ENCODE measurements around the gene HES3.

Gene HES3

GRCh38 chr1:6248932-6249738 is 5.2 kb downstream of the HES3 start:
- ATAC-seq: no peak
- peak overlapping the region; percentile 46 for H3K4me3 Mint-ChIP-seq
- no peaks in the 10 kb centered on the region for H3K36me3 Mint-ChIP-seq
- H3K27me3 Mint-ChIP-seq: peaks cover 67% of the 10 kb centered on the region
- no peak overlapping the region for H3K27ac Mint-ChIP-seq
- peaks cover 19% of the 10 kb centered on the region for H3K4me1 Mint-ChIP-seq
- no peaks in the 10 kb centered on the region for H3K9me3 Mint-ChIP-seq

- H3K27ac Mint-ChIP-seq: no peak overlapping the region
Measured at GRCh38 chr1:6249739-6250689, 6.0 kb downstream of the HES3 start.

GRCh38 chr1:6251233-6251632 is 7.3 kb downstream of the HES3 start:
- H3K36me3 Mint-ChIP-seq: no peaks in the 10 kb centered on the region
- peaks cover 52% of the 10 kb centered on the region for H3K27me3 Mint-ChIP-seq
- H3K9me3 Mint-ChIP-seq: no peaks in the 10 kb centered on the region
- no peak for ATAC-seq
- peaks cover 10% of the 10 kb centered on the region for H3K4me1 Mint-ChIP-seq
- H3K4me3 Mint-ChIP-seq: no peak overlapping the region
- H3K27ac Mint-ChIP-seq: no peak overlapping the region

More at GRCh38 chr1:6249739-6250689, 6.0 kb downstream of the HES3 start:
- ATAC-seq: no peak
- H3K36me3 Mint-ChIP-seq: no peaks in the 10 kb centered on the region
- H3K9me3 Mint-ChIP-seq: no peaks in the 10 kb centered on the region
- peaks cover 59% of the 10 kb centered on the region for H3K27me3 Mint-ChIP-seq
- no peak overlapping the region for H3K4me3 Mint-ChIP-seq
- peaks cover 12% of the 10 kb centered on the region for H3K4me1 Mint-ChIP-seq

- peaks cover 46% of the 10 kb centered on the region for H3K27me3 Mint-ChIP-seq
- no peak for ATAC-seq
- peaks cover 4% of the 10 kb centered on the region for H3K4me1 Mint-ChIP-seq
- H3K27ac Mint-ChIP-seq: no peak overlapping the region
- no peak overlapping the region for H3K4me3 Mint-ChIP-seq
- no peaks in the 10 kb centered on the region for H3K9me3 Mint-ChIP-seq
- no peaks in the 10 kb centered on the region for H3K36me3 Mint-ChIP-seq
Measured at GRCh38 chr1:6251681-6252373, 7.8 kb downstream of the HES3 start.

- H3K27ac Mint-ChIP-seq: no peak overlapping the region
- H3K4me3 Mint-ChIP-seq: no peak overlapping the region
- no peaks in the 10 kb centered on the region for H3K4me1 Mint-ChIP-seq
- no peaks in the 10 kb centered on the region for H3K9me3 Mint-ChIP-seq
- peaks cover 41% of the 10 kb centered on the region for H3K27me3 Mint-ChIP-seq
- no peak for ATAC-seq
- no peaks in the 10 kb centered on the region for H3K36me3 Mint-ChIP-seq
Measured at GRCh38 chr1:6252374-6252710, 8.4 kb downstream of the HES3 start.

- H3K27ac Mint-ChIP-seq: no peak overlapping the region
- H3K36me3 Mint-ChIP-seq: no peaks in the 10 kb centered on the region
- H3K27me3 Mint-ChIP-seq: peaks cover 31% of the 10 kb centered on the region
- H3K4me3 Mint-ChIP-seq: no peak overlapping the region
- H3K9me3 Mint-ChIP-seq: no peaks in the 10 kb centered on the region
- no peak for ATAC-seq
- H3K4me1 Mint-ChIP-seq: no peaks in the 10 kb centered on the region
Measured at GRCh38 chr1:6253380-6253779, 9.4 kb downstream of the HES3 start.

GRCh38 chr1:6254691-6255090 is 10.7 kb downstream of the HES3 start:
- H3K4me1 Mint-ChIP-seq: peaks cover 9% of the 10 kb centered on the region
- H3K27me3 Mint-ChIP-seq: peaks cover 32% of the 10 kb centered on the region
- no peak for ATAC-seq
- H3K9me3 Mint-ChIP-seq: no peaks in the 10 kb centered on the region
- H3K4me3 Mint-ChIP-seq: no peak overlapping the region
- H3K36me3 Mint-ChIP-seq: no peaks in the 10 kb centered on the region
- no peak overlapping the region for H3K27ac Mint-ChIP-seq

- no peaks in the 10 kb centered on the region for H3K9me3 Mint-ChIP-seq
- H3K27ac Mint-ChIP-seq: no peak overlapping the region
- peaks cover 14% of the 10 kb centered on the region for H3K4me1 Mint-ChIP-seq
- ATAC-seq: no peak
- peaks cover 21% of the 10 kb centered on the region for H3K27me3 Mint-ChIP-seq
- H3K4me3 Mint-ChIP-seq: no peak overlapping the region
- no peaks in the 10 kb centered on the region for H3K36me3 Mint-ChIP-seq
Measured at GRCh38 chr1:6256645-6257044, 12.7 kb downstream of the HES3 start.

GRCh38 chr1:6257541-6258069 is 13.6 kb downstream of the HES3 start:
- Mint-ChIP-seq H3K4me3 (no peak overlapping the region), H3K27ac (no peak overlapping the region), H3K4me1 (peaks cover 21% of the 10 kb centered on the region), H3K36me3 (no peaks in the 10 kb centered on the region), H3K9me3 (no peaks in the 10 kb centered on the region), H3K27me3 (peaks cover 26% of the 10 kb centered on the region)
- ATAC-seq: no peak

GRCh38 chr1:6258675-6259074 is 14.7 kb downstream of the HES3 start:
- H3K27me3 Mint-ChIP-seq: peaks cover 36% of the 10 kb centered on the region
- H3K4me1 Mint-ChIP-seq: peaks cover 21% of the 10 kb centered on the region
- ATAC-seq: no peak
- no peaks in the 10 kb centered on the region for H3K9me3 Mint-ChIP-seq
- H3K27ac Mint-ChIP-seq: no peak overlapping the region
- H3K36me3 Mint-ChIP-seq: no peaks in the 10 kb centered on the region
- H3K4me3 Mint-ChIP-seq: peak overlapping the region; percentile 50

GRCh38 chr1:6259491-6260362 is 15.7 kb downstream of the HES3 start:
- H3K9me3 Mint-ChIP-seq: no peaks in the 10 kb centered on the region
- peaks cover 21% of the 10 kb centered on the region for H3K4me1 Mint-ChIP-seq
- H3K27me3 Mint-ChIP-seq: peaks cover 46% of the 10 kb centered on the region
- peak; percentile 67 for ATAC-seq
- no peak overlapping the region for H3K27ac Mint-ChIP-seq
- peak overlapping the region; percentile 56 for H3K4me3 Mint-ChIP-seq
- no peaks in the 10 kb centered on the region for H3K36me3 Mint-ChIP-seq

GRCh38 chr1:6260433-6260934 is 16.5 kb downstream of the HES3 start:
- Mint-ChIP-seq H3K27me3 (peaks cover 51% of the 10 kb centered on the region), H3K4me1 (peaks cover 21% of the 10 kb centered on the region), H3K4me3 (peak overlapping the region; percentile 39), H3K36me3 (no peaks in the 10 kb centered on the region), H3K9me3 (no peaks in the 10 kb centered on the region), H3K27ac (no peak overlapping the region)
- ATAC-seq: peak; percentile 52

- peak; percentile 68 for ATAC-seq
- Mint-ChIP-seq H3K27me3 (peaks cover 51% of the 10 kb centered on the region), H3K4me1 (peaks cover 21% of the 10 kb centered on the region), H3K36me3 (no peaks in the 10 kb centered on the region), H3K9me3 (no peaks in the 10 kb centered on the region), H3K4me3 (peak within 1 kb of the TSS; percentile 72), H3K27ac (no peak within 1 kb of the TSS)
Measured at GRCh38 chr1:6260961-6261614, 17.1 kb downstream of the HES3 start, which contains the start of gene GPR153. GPR153 (minus strand) TSS chr1:6261098; CDS start chr1:6254905, 6,193 bp downstream.

GRCh38 chr1:6261615-6261995 is 17.6 kb downstream of the HES3 start:
- Mint-ChIP-seq H3K4me3 (peak overlapping the region; percentile 72), H3K27ac (no peak overlapping the region), H3K4me1 (peaks cover 21% of the 10 kb centered on the region), H3K9me3 (no peaks in the 10 kb centered on the region), H3K27me3 (peaks cover 51% of the 10 kb centered on the region), H3K36me3 (no peaks in the 10 kb centered on the region)
- no peak for ATAC-seq
